Activated CD8-positive, alpha-beta T cell treated with anti-CD3 and anti-CD28 coated beads for 36 hours (primary cell): ENCODE results near the gene GRM3. TPM values are rescaled to one million over a fixed set of nuclear protein-coding genes. Genes with fewer than 3 reads are reported as not detected.
A peak's percentile ranks its signal among the peaks of the same experiment; 100 is the strongest.

ENCODE experiments used
- ATAC-seq: fragments of 200-7000 bp; cut with Tn5 transposase; one replicate; pipeline ENCODE4 v1.10.0; 2021; ENCODE audit warnings: mild to moderate bottlenecking, moderate library complexity
- CTCF ChIA-PET: fragments of 350-600 bp; sonication (Branson Sonifier 250); formaldehyde crosslinking; loops from one replicate; lab custom pipeline; 2021; ENCODE audit warnings: antibody characterized with exemption; lab: Charles Lee
- POLR2A ChIA-PET: fragments of 350-600 bp; sonication (Branson Sonifier 250); formaldehyde crosslinking; loops from one replicate; lab custom pipeline; 2021; ENCODE audit warnings: antibody characterized with exemption; lab: Charles Lee
- DNase-seq: peaks from one replicate; pipeline ENCODE4 v3.0.0-alpha.2; 2020
- H3K27ac Mint-ChIP-seq: one replicate; pipeline ENCODE4 v1.8.0; 2021; ENCODE audit warnings: mild to moderate bottlenecking, mixed read lengths
- H3K27me3 Mint-ChIP-seq: one replicate; pipeline ENCODE4 v1.8.0; 2021; ENCODE audit warnings: mixed read lengths
- H3K36me3 Mint-ChIP-seq: one replicate; pipeline ENCODE4 v1.8.0; 2021; ENCODE audit warnings: low read depth, mixed read lengths
- H3K4me1 Mint-ChIP-seq: one replicate; pipeline ENCODE4 v1.8.0; 2021; ENCODE audit warnings: low read depth, mixed read lengths
- H3K4me3 Mint-ChIP-seq: one replicate; pipeline ENCODE4 v1.8.0; 2021; ENCODE audit warnings: mild to moderate bottlenecking, moderate library complexity, mixed read lengths
- H3K9me3 Mint-ChIP-seq: one replicate; pipeline ENCODE4 v1.8.0; 2021; ENCODE audit warnings: mixed read lengths
- CTCF ChIP-seq: fragments of 200-600 bp; IDR thresholded peaks from one replicate; pipeline ENCODE4 v1.8.0; 2022; ENCODE audit warnings: antibody characterized with exemption, mild to moderate bottlenecking
- intact Hi-C: fragments of 100-400 bp; cut with micrococcal nuclease; formaldehyde crosslinking; loops from one replicate; pipeline ENCODE4 v1.10.0; 2022
- total RNA-seq, 2 experiments: library from RNA; stranded (reverse); gene quantifications; one replicate each; pipeline ENCODE4 v1.2.3, GENCODE V29; 2021

The GRM3 gene
- total RNA-seq, 2 experiments from 2014 or later, result not detected

GRCh38 chr7:86792260-86792659 lies 148.6 kb downstream of the GRM3 start:
- no peaks in the 10 kb centered on the region for H3K27me3 Mint-ChIP-seq
- H3K4me1 Mint-ChIP-seq, result no peaks in the 10 kb centered on the region
- peaks cover 5% of the 10 kb centered on the region for H3K9me3 Mint-ChIP-seq
- intact Hi-C loops, result no loop called here
- no peaks in the 10 kb centered on the region for H3K36me3 Mint-ChIP-seq
- H3K4me3 Mint-ChIP-seq, result no peak overlapping the region
- CTCF ChIA-PET, result interaction anchor here (1.4 kb wide), 1 partner anchor 12 kb away, joined by 4 read pairs; no protein-coding TSS in a partner anchor
- POLR2A ChIA-PET, result no interaction called here
- H3K27ac Mint-ChIP-seq, result no peak overlapping the region
- DNase-seq (no peak), ATAC-seq (no peak)
- TF ChIP-seq CTCF, result no peak

- ATAC-seq, result no peak
Observed at GRCh38 chr7:86793136-86793535, 149.4 kb downstream of the GRM3 start.

GRCh38 chr7:86814661-86815379 lies 171.1 kb downstream of the GRM3 start:
- intact Hi-C loops, result no loop called here

More at GRCh38 chr7:86793136-86793535, 149.4 kb downstream of the GRM3 start:
- Mint-ChIP-seq H3K4me3 (no peak overlapping the region), H3K36me3 (no peaks in the 10 kb centered on the region), H3K27ac (no peak overlapping the region), H3K27me3 (no peaks in the 10 kb centered on the region), H3K9me3 (peaks cover 6% of the 10 kb centered on the region), H3K4me1 (no peaks in the 10 kb centered on the region)
- ChIA-PET CTCF (no interaction called here), POLR2A (no interaction called here)
- no peak for DNase-seq
- intact Hi-C loops, result no loop called here
- no peak for TF ChIP-seq CTCF

GRCh38 chr7:86815556-86815955 lies 171.8 kb downstream of the GRM3 start:
- CTCF ChIA-PET, result interaction anchor here (0.5 to 1.4 kb wide), 2 partner anchors 8 to 233 kb away, joined by 4 to 5 read pairs; no protein-coding TSS in a partner anchor
- intact Hi-C loops, result no loop called here
- H3K4me1 Mint-ChIP-seq, result no peaks in the 10 kb centered on the region
- H3K27ac Mint-ChIP-seq, result no peak overlapping the region
- TF ChIP-seq CTCF, result no peak
- ATAC-seq, result no peak
- DNase-seq, result no peak
- H3K4me3 Mint-ChIP-seq, result no peak overlapping the region
- peaks cover 1% of the 10 kb centered on the region for H3K27me3 Mint-ChIP-seq
- H3K9me3 Mint-ChIP-seq, result no peaks in the 10 kb centered on the region
- no peaks in the 10 kb centered on the region for H3K36me3 Mint-ChIP-seq
- POLR2A ChIA-PET, result no interaction called here

More at GRCh38 chr7:86814661-86815379, 171.1 kb downstream of the GRM3 start:
- Mint-ChIP-seq H3K4me3 (no peak overlapping the region), H3K4me1 (no peaks in the 10 kb centered on the region), H3K36me3 (no peaks in the 10 kb centered on the region), H3K9me3 (no peaks in the 10 kb centered on the region), H3K27ac (no peak overlapping the region), H3K27me3 (peaks cover 1% of the 10 kb centered on the region)
- ChIA-PET POLR2A (no interaction called here), CTCF (interaction anchor here (1.4 to 2.0 kb wide), 2 partner anchors 9 to 90 kb away, joined by 5 to 6 read pairs; no protein-coding TSS in a partner anchor)
- ATAC-seq (no peak), DNase-seq (no peak)
- TF ChIP-seq CTCF, result peak; percentile 33

GRCh38 chr7:86818903-86819302 lies 175.2 kb downstream of the GRM3 start:
- CTCF ChIA-PET, result no interaction called here
- peaks cover 1% of the 10 kb centered on the region for H3K27me3 Mint-ChIP-seq

More at GRCh38 chr7:86818903-86819302, 175.2 kb downstream of the GRM3 start:
- Mint-ChIP-seq H3K36me3 (no peaks in the 10 kb centered on the region), H3K4me1 (no peaks in the 10 kb centered on the region), H3K4me3 (no peak overlapping the region), H3K27ac (no peak overlapping the region), H3K9me3 (no peaks in the 10 kb centered on the region)
- TF ChIP-seq CTCF, result no peak
- POLR2A ChIA-PET, result no interaction called here
- intact Hi-C loops, result no loop called here
- no peak for ATAC-seq
- DNase-seq, result no peak
